ENCODE data around the gene SORCS2. TPM values are rescaled to one million over a fixed set of nuclear protein-coding genes. Genes with fewer than 3 reads are reported as not detected.

Gene SORCS2
- total RNA-seq, 1 experiment from 2014 or later = 4.1 TPM

- BruUV-seq (replicated peaks) = no TSS peak
- H3K4me3 ChIP-seq (ENCODE audit: low read length) = no peak overlapping the region
- TF ChIP-seq CTCF (conservative IDR thresholded peaks at IDR 0.05; ENCODE audit: low read depth, low read length) = no peak
- no peak for TF ChIP-seq EZH2phosphoT487 (IDR thresholded peaks at IDR 0.05; ENCODE audit: borderline replicate concordance, low read length)
- no peak for TF ChIP-seq EZH2 (IDR thresholded peaks at IDR 0.05; ENCODE audit: low read length, unreplicated experiment)
- H3F3A ChIP-seq (ENCODE audit: low read length, unreplicated experiment) = no peaks in the 10 kb centered on the region
- no peaks in the 10 kb centered on the region for H4K20me1 ChIP-seq (ENCODE audit: low read length)
- no peak overlapping the region for H3K4me2 ChIP-seq (ENCODE audit: low read length)
- H3K9me3 ChIP-seq (ENCODE audit: low read length) = no peaks in the 10 kb centered on the region
- ATAC-seq = no peak
- no peak overlapping the region for H3K9ac ChIP-seq (ENCODE audit: low read length)
- POLR2A ChIA-PET (ENCODE audit: unreplicated experiment) = no interaction called here
- no peak overlapping the region for H2AFZ ChIP-seq (ENCODE audit: low read length)
- H3K27me3 ChIP-seq (ENCODE audit: low read length) = no peaks in the 10 kb centered on the region
- H3K79me2 ChIP-seq (ENCODE audit: low read length) = no peaks in the 10 kb centered on the region
- intact Hi-C loops (cut with micrococcal nuclease) = no loop called here
- H3K27ac ChIP-seq (ENCODE audit: low read length) = no peak overlapping the region
- no peaks in the 10 kb centered on the region for H3K36me3 ChIP-seq (ENCODE audit: low read depth, low read length)
- no peak for DNase-seq
- no peaks in the 10 kb centered on the region for H3K9me2 ChIP-seq (replicated peaks; ENCODE audit: low read length)
- no peaks in the 10 kb centered on the region for H3K4me1 ChIP-seq (ENCODE audit: insufficient read depth, low read length)
- CTCF ChIA-PET = no interaction called here
Measured at GRCh38 chr4:7252510-7253340, 60.4 kb downstream of the SORCS2 start.

- H2AFZ ChIP-seq (ENCODE audit: low read length) = no peak overlapping the region
- no peak overlapping the region for H3K27ac ChIP-seq (ENCODE audit: low read length)
- ChIA-PET CTCF (no interaction called here), POLR2A (ENCODE audit: unreplicated experiment) (no interaction called here)
- BruUV-seq (replicated peaks) = no TSS peak
- ATAC-seq = no peak
- DNase-seq = no peak
- H4K20me1 ChIP-seq (ENCODE audit: low read length) = no peaks in the 10 kb centered on the region
- TF ChIP-seq CTCF (conservative IDR thresholded peaks at IDR 0.05; ENCODE audit: low read depth, low read length) = no peak
- no peak for TF ChIP-seq EZH2phosphoT487 (IDR thresholded peaks at IDR 0.05; ENCODE audit: borderline replicate concordance, low read length)
- no peak for TF ChIP-seq EZH2 (IDR thresholded peaks at IDR 0.05; ENCODE audit: low read length, unreplicated experiment)
- H3K27me3 ChIP-seq (ENCODE audit: low read length) = no peaks in the 10 kb centered on the region
- no peak overlapping the region for H3K4me2 ChIP-seq (ENCODE audit: low read length)
- H3K4me3 ChIP-seq (ENCODE audit: low read length) = no peak overlapping the region
- no peaks in the 10 kb centered on the region for H3K79me2 ChIP-seq (ENCODE audit: low read length)
- H3K9me3 ChIP-seq (ENCODE audit: low read length) = no peaks in the 10 kb centered on the region
- H3K36me3 ChIP-seq (ENCODE audit: low read depth, low read length) = no peaks in the 10 kb centered on the region
- no peaks in the 10 kb centered on the region for H3K4me1 ChIP-seq (ENCODE audit: insufficient read depth, low read length)
- intact Hi-C loops (cut with micrococcal nuclease) = no loop called here
- no peaks in the 10 kb centered on the region for H3K9me2 ChIP-seq (replicated peaks; ENCODE audit: low read length)
- no peak overlapping the region for H3K9ac ChIP-seq (ENCODE audit: low read length)
- H3F3A ChIP-seq (ENCODE audit: low read length, unreplicated experiment) = no peaks in the 10 kb centered on the region
Measured at GRCh38 chr4:7253341-7253700, 61.0 kb downstream of the SORCS2 start.

DNA sequence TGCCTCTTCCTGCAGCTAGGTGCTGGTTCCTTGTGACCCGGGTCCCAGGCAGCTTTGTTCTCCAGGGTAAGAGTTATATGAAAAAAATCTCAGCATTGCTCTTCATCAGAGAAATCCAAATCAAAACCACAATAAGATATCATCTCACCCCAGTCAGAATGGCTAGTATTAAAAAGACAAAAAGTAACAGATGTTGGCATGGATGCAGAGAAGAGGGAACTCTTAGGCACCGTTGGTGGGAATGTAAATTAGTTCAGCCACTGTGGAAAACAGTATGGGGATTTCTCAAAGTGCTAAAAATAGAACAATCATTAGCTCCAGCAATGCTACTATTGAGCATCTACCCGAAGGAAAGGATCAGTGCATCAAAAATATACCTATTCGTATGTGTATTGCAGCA is 61.5 kb downstream of the SORCS2 start:
- intact Hi-C loops (cut with micrococcal nuclease) = no loop called here
- BruUV-seq (replicated peaks) = no TSS peak

More for the DNA sequence above, 61.5 kb downstream of the SORCS2 start:
- H3K9me3 ChIP-seq (ENCODE audit: low read length) = no peaks in the 10 kb centered on the region
- TF ChIP-seq EZH2 (IDR thresholded peaks at IDR 0.05; ENCODE audit: low read length, unreplicated experiment) = no peak
- TF ChIP-seq CTCF (conservative IDR thresholded peaks at IDR 0.05; ENCODE audit: low read depth, low read length) = no peak
- TF ChIP-seq EZH2phosphoT487 (IDR thresholded peaks at IDR 0.05; ENCODE audit: borderline replicate concordance, low read length) = no peak
- no peaks in the 10 kb centered on the region for H3K27me3 ChIP-seq (ENCODE audit: low read length)
- no peak overlapping the region for H2AFZ ChIP-seq (ENCODE audit: low read length)
- H3K4me3 ChIP-seq (ENCODE audit: low read length) = no peak overlapping the region
- H3K79me2 ChIP-seq (ENCODE audit: low read length) = no peaks in the 10 kb centered on the region
- H3K4me1 ChIP-seq (ENCODE audit: insufficient read depth, low read length) = no peaks in the 10 kb centered on the region
- H4K20me1 ChIP-seq (ENCODE audit: low read length) = no peaks in the 10 kb centered on the region
- no peak overlapping the region for H3K27ac ChIP-seq (ENCODE audit: low read length)
- POLR2A ChIA-PET (ENCODE audit: unreplicated experiment) = no interaction called here
- no peak for DNase-seq
- CTCF ChIA-PET = no interaction called here
- H3K9me2 ChIP-seq (replicated peaks; ENCODE audit: low read length) = no peaks in the 10 kb centered on the region
- no peaks in the 10 kb centered on the region for H3F3A ChIP-seq (ENCODE audit: low read length, unreplicated experiment)
- no peak for ATAC-seq
- H3K36me3 ChIP-seq (ENCODE audit: low read depth, low read length) = no peaks in the 10 kb centered on the region
- no peak overlapping the region for H3K4me2 ChIP-seq (ENCODE audit: low read length)
- H3K9ac ChIP-seq (ENCODE audit: low read length) = no peak overlapping the region

Measured in PC-3 (cell line).